Measurements from ENCODE around the gene PCDH9.

PCDH9 gene

DNA sequence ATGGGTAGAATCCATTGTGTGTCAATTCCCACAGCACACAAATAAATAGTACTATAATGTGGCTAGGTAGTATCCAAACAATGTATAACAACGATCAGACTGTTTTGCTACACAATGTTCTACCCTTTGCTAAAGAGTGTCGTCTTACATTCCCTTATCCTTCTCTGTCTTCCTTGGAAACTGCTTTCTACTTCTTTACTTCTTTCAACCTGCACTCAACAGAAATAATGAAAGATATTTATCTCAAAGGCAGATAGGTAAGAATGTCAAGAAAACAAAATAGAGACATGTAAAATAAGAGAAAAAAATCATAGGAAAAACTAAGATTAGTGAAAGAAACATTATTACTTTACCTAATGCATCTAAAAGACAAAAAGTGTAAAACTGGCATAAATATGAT lies 814.7 kb downstream of the PCDH9 start:
- DNase-seq = no peak

DNA sequence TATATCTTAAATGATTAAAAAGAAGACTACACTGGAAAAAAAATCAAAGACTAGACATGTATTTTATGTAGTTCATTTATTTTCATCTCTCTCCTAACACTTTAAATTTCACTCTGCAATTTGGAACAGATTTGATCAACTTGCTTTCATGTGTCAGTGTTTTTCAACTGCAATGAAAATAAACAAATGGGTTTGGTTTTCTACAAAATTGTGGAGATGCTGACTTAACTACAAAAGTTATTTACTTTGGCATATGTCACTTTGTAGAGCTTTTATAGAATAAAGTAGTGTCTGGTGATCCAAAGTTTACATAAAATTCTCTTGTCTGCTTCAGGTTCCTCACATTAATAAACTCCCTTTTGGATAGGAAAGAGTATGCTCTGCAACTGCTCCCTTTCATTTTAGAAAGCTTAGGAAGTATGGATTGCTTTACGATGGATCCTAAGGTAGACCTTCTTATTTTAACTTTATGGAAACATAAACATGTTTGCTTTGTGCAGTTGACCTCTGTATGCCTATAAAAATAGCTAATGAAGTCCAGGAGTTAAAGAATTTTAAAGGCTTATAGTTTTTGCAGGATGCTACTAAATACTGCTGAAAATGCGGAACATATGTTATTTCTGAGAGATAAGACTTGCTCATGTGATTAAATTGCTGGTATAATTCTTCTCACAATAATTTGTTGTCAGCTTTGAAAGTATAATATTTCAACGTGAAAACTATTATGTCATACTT lies 815.9 kb downstream of the PCDH9 start:
- no peak for DNase-seq

DNA sequence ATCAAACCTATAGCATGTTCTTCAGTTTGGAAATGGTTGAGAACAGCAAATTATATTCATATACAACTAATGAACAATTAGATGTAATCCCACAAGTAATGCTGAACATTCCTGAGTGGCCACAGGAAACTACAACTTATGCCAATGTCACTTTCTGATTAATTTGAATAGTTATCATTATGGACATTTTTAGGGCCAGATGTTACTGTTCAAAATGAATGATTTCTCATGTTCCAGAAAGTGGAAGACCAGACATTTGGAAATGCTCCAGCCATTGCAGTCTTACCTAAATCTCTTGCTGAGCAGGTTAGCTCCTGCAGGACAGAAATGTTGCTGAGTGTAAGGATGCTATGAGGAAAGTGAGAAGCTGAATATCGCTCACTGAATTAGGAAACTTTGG lies 819.8 kb downstream of the PCDH9 start:
- no peak for DNase-seq

DNA sequence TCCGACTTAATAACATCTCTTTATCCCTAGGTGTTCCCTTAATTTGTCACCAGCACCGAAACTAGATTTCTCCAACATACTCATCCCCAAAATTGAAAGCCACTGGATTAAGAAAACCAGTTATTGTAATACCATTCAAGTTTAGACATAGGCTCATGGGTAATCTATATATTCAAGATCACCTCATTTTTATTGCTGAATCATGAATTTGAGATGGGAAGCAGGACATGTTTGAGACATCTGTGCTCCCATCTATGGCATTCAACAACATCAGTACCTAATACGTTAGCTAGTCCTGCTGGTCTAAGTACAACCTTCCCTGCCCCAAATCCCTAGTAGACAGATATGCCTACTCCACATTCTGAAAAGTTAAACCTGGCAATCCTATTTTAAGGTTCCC lies 820.6 kb downstream of the PCDH9 start:
- no peak for DNase-seq

DNA sequence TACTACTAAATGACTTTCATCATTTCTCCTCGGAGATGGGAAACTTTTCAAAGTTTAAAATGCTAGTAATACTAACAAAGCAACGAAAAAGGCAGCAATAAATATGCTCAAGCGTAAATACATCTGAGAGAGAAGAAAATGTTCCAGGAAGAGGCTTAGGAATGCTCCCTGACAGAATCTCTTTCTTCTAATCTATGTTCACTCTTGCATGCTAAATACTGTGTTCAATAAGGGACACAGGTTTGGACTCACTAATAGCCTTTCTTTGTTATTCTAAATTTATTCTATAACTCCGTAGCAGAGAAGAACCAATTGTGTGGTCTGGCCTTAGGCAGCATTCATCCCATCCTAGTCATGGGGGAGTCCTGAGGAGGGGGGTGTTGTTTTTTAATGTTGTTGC lies 823.0 kb downstream of the PCDH9 start:
- no peak for DNase-seq

DNA sequence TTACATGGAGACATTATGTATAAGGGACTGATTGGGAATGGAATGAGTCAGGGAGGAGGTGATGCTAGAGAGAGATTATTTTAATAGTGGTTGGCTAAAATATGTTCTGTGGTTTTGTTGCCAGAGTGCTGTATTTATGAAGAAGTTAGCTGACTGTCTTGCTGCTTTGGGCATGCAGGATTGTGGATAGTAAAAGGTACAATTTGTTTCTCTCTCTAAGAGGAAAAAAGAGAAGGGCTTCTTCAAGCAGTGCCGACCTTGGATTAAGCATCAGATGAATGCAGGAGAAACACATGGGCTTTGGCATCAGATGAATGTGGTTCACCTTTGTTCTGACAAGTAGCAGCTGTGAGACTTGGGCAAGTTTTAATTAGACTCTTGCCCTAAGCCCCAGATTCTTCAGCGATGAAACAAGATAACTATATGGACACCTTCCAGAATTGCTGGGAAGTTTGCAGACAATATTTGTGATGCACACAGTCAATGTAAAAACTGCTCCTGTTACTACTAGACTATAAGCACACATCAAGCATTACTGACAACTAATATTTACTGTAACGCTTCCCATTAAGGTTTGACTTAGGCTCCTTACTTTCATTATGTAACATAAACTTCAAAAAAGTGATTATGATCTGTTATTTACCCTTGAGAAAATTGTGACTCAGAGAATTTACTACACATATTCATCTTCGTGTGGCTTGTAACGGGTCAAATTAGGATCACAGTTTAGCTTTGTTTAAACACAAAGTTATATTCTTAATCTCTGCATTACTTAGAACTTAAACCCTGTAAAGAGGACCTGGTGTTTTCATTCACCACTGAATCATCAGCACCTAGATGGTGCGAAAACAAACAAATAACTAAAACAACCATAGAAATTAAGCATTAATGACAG lies 824.0 kb downstream of the PCDH9 start:
- no peak for DNase-seq

DNA sequence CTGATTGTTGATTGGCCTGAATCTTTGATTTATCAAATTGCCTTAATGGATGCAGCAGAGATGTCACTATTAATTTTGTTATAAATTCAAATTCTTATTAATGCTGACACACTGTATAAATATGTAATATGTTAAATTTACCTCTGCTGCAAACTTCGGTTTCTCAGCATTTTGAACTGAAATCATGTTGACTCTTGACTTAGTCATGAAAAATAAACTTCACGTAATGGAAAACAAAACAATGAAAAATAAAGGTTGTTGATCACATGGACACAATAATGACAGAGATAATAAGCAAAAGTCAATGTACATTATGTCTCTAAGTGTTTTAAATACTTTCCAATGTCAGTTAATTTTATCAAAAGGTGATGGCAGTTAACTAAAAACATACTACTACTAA lies 827.6 kb downstream of the PCDH9 start:
- DNase-seq = no peak

DNA sequence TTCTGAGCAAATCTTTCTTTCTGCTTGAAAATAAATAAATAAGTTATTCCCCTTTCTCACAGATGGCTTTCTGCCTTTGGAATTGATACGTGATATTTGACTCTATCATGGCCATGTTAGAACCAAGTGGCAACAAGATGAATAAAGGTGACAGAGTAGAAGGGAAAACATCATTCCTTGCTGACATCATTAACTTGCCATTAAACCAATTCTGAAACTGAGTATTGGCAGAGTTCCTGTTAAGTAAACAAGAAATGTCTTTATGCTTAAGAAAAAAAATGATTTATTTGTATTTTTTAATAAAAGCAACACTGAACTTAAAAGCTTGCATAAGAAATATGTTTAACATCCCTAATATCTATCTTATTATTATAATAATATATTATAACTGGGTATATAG lies 828.1 kb downstream of the PCDH9 start:
- no peak for DNase-seq

DNA sequence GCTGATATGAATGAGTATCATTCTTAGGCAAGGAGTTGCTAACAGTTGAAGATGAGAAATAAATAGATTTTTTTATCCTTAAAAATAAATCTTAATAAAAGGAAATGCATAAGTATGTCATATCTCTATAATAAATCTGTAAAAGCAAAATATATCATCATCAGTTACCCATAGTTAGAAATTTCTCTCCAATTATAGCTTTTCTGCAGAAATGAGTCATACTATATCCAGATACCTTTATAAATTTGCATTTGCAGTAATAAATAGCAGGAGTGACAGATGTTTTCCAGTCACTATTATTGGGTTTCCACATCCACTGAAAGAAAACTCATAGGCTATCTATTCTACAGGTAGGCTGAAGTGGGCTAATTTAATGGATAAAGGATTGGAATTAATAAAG lies 829.8 kb downstream of the PCDH9 start:
- DNase-seq = no peak

DNA sequence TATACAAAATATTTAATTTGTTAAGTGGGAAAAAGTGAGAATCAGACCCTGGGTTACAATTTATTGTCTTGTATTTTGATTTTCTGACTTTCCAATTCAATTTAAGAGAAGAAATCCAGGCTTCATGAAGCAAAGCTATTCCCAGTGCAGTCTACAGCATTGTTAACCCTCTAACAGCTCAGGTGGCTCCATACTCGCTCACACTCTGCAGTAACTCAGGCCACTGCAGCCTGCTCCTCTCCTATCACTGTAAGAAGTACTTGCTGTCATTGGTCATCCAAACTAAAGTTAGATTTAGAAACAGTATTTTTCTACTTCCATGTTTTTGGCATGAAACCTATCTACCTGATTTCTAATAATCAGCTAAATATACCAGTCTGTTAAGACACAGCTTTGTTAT lies 830.3 kb downstream of the PCDH9 start:
- DNase-seq = no peak

DNA sequence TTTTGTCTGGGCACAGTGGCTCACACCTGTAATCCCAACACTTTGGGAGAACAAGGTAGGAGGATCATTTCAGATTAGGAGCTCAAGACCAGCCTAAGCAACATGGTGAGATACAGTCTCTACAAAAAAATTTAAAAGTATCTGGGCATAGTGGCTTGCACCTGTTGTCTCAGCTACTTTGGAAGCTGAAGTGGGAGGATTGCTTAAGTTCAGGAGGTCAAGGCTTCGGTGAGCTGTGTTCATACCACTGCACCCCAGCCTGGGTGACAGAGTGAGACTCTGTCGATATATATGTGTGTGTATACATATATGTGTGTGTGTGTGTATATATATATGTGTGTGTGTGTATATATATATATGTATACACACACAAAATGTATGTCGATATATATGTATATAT lies 833.0 kb downstream of the PCDH9 start:
- no peak for DNase-seq

DNA sequence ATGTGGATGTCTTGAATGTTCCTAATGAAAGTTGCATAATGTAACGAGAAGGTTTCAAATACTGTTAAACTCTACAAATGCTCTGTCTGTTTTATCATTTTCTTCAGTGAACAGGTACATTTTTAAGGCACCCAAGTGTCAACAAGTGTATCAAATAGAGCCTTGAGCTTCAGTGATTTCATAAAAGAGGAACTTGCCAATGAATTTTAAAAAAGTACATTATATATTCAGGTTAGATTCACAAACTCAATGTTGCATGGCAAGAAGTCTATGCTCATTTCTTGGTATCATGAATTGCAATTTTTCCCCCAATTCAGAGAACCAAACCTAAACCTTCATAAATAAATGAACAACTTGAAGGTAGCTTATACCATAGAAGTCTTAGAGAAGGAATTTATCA lies 838.8 kb downstream of the PCDH9 start:
- no peak for DNase-seq

DNA sequence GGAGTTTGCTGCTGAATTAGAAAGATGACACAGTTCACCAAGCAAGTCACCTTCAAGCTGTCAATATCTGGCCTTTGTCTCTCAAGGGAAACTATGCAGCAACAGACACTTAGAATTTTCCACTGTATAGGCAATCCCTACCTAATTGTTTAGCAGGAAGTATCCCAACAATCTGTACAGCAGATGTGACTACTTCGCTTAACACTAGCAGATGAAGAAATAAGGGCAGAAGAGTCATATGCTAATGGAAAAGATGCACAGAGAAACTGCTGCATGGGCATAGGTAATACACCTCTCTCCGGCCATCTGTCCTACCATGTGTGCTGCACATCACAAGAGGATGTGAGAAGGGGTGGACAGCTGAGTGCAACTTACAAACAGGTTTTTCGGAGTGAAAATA lies 851.2 kb downstream of the PCDH9 start:
- no peak for DNase-seq

DNA sequence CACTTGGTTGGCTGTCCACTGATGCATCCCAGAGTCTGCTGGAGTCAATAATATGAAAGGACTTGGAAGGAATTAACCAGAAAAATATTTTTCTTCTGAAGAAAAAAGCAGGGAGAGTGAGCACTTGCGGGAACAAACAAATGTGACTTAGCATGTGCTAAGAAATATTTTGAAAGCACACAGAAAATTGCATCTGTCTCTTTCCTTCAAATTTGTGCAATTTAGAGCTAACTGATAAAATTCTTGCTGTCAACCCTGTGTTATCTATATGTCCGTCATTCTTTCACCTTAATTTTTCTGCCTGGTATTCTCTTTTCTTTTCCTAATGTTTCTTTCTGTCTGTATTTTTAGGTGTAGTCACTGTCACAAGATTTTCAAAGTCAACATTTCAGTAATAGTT lies 852.6 kb downstream of the PCDH9 start:
- no peak for DNase-seq

DNA sequence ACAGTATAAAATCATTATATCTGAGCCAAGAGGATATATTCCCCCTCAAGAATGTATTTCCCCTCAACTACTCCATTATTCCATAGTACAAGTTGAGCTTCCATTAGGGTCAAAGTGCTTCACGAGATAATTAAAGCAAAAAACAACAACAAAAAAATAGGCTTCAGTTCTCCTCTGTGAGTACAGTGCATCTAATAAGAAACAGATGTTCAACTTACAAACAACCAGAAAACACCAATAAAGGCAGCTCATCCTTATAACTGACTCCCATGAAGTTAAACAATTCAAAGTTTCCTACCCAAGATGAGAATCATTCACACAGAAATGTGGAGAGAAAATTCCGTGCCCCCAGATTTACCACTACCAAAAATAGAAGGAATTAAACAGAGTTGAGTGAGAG lies 854.4 kb downstream of the PCDH9 start:
- no peak for DNase-seq

DNA sequence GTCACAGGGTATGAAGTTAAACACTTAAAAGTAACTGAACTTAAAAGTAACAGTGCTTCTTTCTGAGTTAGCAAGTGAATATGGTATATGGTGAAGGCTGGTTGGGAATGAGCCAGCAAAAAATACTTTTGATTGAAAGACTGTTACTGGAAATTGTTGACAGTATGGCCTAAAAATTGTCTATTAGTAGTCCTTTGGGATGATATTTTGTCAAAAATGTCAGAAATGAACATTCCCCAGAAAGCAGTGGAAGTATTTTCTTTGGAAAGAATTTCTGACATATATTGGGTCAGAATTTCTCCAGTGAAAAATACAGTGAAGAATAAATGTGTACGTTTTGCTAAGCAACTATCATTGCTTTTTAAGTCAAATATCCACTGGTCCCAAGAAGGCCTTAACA lies 860.5 kb downstream of the PCDH9 start:
- DNase-seq = no peak

DNA sequence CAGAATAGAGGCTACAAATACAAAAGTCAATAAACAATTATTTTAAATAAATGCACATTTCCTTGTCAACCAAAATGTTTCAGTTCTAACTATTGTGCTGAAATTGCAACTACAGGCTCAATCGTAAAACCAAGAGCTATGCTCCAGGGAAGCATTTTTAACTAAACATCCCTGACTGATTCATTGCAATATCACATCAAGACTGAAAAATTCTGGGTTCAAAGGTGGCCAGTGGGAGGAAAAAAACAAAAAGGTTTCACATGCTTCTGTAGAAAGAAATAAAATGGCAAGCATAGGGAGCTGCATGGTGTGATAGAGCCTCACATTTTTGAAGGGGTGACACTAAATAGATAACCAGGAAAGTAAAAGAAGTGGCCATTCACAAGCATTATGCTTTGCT lies 862.8 kb downstream of the PCDH9 start:
- no peak for DNase-seq

DNA sequence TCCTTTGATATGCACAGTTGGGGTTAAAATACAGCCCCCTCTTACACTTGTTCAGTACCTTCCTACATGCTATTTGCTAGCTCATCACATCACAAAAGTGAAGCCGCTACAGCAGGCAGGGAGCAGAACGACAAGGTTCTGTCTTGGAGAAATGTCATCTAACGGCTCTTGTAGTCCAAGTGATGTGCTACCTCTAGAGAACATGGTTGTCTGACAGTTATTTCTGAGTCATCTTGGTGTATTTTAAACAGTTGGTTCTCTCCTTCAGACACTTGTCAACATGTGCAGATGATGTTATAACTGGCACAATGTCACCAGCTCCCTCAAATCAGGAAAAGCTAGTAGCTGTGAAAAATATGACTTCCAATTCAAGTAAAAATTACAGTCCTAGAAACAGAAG lies 865.0 kb downstream of the PCDH9 start:
- no peak for DNase-seq

DNA sequence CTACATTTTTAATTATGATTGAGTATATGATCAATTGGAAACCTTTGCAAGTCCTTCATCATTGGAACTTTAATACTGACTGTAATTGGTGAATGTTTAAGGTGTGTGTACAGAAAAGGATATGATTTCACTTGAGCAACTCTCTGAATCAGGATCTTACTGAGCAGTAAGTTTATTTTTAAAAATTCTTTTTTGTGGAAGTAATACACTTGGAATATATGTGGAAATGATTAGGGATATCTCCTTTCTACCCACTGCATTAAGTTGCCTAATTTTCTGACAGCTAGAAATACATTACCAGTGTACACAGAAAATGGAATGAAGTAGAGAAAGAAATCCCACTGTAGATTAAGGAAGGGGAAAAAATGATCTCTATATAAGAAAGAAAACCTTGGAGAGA lies 865.8 kb downstream of the PCDH9 start:
- DNase-seq = no peak

DNA sequence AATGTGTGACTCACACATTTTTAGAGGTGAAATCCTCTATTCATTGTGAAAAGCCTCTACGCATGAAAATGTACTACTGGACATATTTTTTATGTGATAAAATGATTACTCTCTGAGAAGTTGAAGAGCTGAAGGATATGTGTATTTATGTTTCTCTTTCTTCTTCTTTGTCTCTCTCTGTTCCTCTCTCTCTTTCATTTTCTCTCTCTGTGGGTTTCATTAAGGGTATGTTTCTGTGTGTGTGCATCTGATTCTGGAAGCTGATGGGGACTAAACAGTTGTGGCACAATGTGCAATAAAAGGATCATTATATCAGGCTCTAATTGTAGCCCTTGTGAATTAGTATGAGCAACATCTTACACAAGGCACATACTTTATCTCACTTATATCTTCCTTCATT lies 867.7 kb downstream of the PCDH9 start:
- no peak for DNase-seq

DNA sequence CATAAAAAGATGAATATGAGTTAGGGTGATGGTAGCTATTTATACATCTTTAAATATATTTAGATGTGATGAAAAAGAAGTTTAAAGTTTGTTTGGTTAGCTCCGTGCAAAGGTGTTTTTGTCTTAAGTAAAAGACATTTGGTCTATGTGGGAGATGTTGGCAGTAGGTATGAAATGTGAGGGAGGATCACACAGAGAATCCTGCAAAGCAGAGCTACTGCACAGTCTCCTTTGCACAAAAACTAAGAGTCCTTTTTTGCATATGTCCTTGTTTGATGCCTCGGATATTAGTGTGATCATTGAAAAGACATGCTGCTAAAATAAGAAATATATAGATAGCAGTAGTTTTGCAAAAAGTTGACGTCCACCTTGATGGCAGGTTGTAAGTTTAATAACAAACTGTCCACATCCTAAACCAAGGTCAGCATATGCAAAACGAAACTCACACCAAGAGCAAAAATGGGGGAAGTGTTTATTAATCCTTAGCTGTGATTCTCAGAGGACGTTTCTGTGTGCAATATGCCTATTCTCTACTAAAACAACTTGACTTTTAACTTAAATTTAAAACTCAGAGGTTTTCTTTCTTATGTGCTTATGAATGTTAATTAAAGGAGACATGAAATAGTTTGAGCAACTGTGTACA lies 870.1 kb downstream of the PCDH9 start:
- no peak for DNase-seq

DNA sequence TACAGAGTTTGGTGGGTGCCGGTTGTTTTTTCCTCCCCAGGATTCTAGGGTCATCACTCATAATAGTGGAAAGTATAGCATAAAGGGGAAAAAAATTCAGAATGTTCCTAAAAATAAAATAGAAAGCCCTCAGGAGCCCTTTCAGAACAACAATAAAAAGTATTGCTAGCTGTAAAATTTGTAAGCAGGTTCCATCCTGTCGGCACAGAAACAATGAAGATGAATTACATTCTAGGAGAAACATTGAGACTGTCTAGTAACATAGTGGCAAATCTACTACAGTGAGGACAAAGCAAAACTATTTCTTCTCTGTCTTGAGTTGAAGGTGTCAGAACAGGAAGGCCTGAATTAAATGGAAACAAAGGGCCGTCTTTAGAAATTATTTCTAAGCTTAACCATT lies 870.7 kb downstream of the PCDH9 start:
- DNase-seq = no peak

DNA sequence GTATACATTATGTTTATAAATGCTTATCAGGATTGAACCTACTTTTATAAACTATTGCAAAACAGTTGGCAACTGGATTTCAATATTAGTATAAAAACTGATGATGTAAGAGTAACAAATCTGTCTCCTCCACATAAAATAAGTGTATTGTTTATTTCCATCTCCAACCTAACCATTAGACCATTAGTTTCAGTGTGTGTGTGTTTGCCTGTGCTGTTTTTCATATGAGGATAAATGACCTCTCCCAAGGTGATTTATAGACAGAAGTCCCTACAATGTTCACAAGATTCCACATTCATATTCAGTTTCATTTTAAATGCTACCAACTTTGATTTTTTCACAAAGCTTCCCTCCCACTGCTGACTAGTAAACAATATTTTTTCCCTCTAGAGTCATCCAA lies 871.6 kb downstream of the PCDH9 start:
- no peak for DNase-seq

DNA sequence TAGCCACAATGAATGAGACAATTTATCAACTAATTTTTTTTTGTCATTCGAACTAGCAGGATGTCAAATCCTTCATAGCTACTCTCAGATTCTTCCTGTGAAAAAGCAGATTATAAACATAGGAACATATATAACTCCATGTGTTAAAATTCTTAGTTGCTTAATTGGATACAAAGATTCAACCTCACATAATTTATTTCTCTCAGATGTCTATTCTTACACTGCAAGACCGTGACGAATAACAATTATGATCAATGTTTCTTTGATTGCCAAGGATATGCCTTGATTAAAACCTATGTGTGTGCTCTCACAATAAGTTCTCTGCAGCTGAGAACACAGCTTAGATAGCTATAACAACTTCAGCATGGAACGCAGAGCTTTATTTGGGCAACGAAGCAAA lies 872.7 kb downstream of the PCDH9 start:
- DNase-seq = no peak
